Caco-2 (cell line): ENCODE results near the gene SV2B. TPM values are rescaled to one million over a fixed set of nuclear protein-coding genes. Genes with fewer than 3 reads are reported as not detected.

Experiments
- BruUV-seq: library from RNA; stranded (reverse); fragments of 400-500 nt; replicated peaks from 2 replicates; lab custom pipeline; 2021; lab: Mats Ljungman, UMichigan
- CTCF ChIA-PET: fragments of 300-600 bp; sonication (Branson Sonifier 250); formaldehyde crosslinking; loops from one replicate; lab custom pipeline; 2022; ENCODE audit warnings: antibody characterized with exemption; lab: Charles Lee
- POLR2A ChIA-PET: fragments of 300-600 bp; sonication (Branson Sonifier 250); formaldehyde crosslinking; loops from one replicate; lab custom pipeline; 2022; ENCODE audit warnings: antibody characterized with exemption; lab: Charles Lee
- DNase-seq, 2 experiments: peaks; one replicate each; pipeline versions ENCODE4 v3.0.0 to v3.0.0-alpha.2; 2020 to 2022
- H3K27me3 ChIP-seq: replicated peaks from 2 replicates; pipeline ENCODE4 v1.6.0; 2011; ENCODE audit warnings: low read length; ENCODE audit not compliant: control insufficient read depth, insufficient read depth
- H3K36me3 ChIP-seq: 2 replicates; pipeline ENCODE4 v1.5.1; 2011; ENCODE audit warnings: low read length; ENCODE audit not compliant: control insufficient read depth, insufficient read depth
- H3K4me1 ChIP-seq: fragments of 250-450 bp; sonication (Bioruptor Pico); 2 replicates; pipeline ENCODE4 v1.5.1; 2020; ENCODE audit warnings: mild to moderate bottlenecking
- H3K4me3 ChIP-seq: 2 replicates; pipeline ENCODE4 v1.5.1; 2011; ENCODE audit warnings: low read depth, mild to moderate bottlenecking, control low read depth, low read length
- H3K9me3 ChIP-seq: fragments of 250-450 bp; sonication (Bioruptor Pico); 2 replicates; pipeline ENCODE4 v1.5.1; 2020; ENCODE audit warnings: mild to moderate bottlenecking, moderate library complexity
- H3K27ac Mint-ChIP-seq: one replicate; pipeline ENCODE4 v1.8.0; 2022; ENCODE audit warnings: mixed read lengths; ENCODE audit not compliant: unreplicated experiment
- H3K27me3 Mint-ChIP-seq: one replicate; pipeline ENCODE4 v1.8.0; 2022; ENCODE audit warnings: mixed read lengths; ENCODE audit not compliant: insufficient read depth, unreplicated experiment
- H3K36me3 Mint-ChIP-seq: one replicate; pipeline ENCODE4 v1.8.0; 2022; ENCODE audit warnings: mild to moderate bottlenecking, mixed read lengths; ENCODE audit not compliant: insufficient read depth, unreplicated experiment
- H3K4me1 Mint-ChIP-seq: one replicate; pipeline ENCODE4 v1.8.0; 2022; ENCODE audit warnings: low read depth, mixed read lengths; ENCODE audit not compliant: unreplicated experiment
- H3K4me3 Mint-ChIP-seq: one replicate; pipeline ENCODE4 v1.8.0; 2022; ENCODE audit warnings: mild to moderate bottlenecking, moderate library complexity, mixed read lengths; ENCODE audit not compliant: unreplicated experiment
- H3K9me3 Mint-ChIP-seq: one replicate; pipeline ENCODE4 v1.8.0; 2022; ENCODE audit warnings: mixed read lengths; ENCODE audit not compliant: unreplicated experiment
- intact Hi-C: fragments of 100-400 bp; cut with micrococcal nuclease; formaldehyde crosslinking; loops from one replicate; pipeline ENCODE4 v1.10.0; 2022; ENCODE audit not compliant: unreplicated experiment
- total RNA-seq: library from RNA; stranded (reverse); gene quantifications from 2 replicates; pipeline ENCODE4 v1.2.3, GENCODE V29; 2022
- TF ChIP-seq, protein P1 (sequence below), 2 experiments: fragments of 200-600 bp in 1 of 2; IDR thresholded peaks; 1 replicate in 1 of 2; 2 replicates in 1 of 2; pipeline versions ENCODE4 v1.5.1 to v1.8.0; 2011 to 2022; ENCODE audit warnings: antibody characterized with exemption in 1 of 2, control low read depth in 1 of 2, inconsistent platforms in 1 of 2, low read depth in 1 of 2, low read length in 1 of 2, mild to moderate bottlenecking in 1 of 2, moderate library complexity in 1 of 2; ENCODE audit not compliant: insufficient read depth in 1 of 2, severe bottlenecking in 1 of 2, unreplicated experiment in 1 of 2

The SV2B gene
- total RNA-seq, 1 experiment from 2014 or later = not detected

DNA sequence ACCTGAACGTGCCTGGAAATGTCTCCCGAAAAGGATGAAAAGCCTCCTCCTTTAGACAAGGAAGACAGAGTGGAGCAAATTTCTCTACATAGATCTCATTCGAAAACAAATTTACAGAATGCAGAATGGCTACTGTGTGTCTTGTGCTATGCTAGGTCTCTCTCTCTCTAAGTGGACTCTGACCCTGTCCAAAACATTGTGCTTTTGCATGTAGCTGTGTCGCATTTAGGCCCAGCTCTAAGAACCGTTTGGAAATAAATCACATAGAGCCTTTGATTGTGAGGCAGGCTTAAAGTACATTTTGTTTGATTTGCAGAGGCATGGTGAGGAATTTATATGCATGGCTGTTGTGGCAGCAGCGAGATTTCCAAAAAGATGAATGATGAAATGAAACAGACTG is 198.0 kb downstream of the SV2B start:
- no peaks in the 10 kb centered on the region for H3K9me3 ChIP-seq
- DNase-seq = no peak
- H3K4me1 Mint-ChIP-seq = no peaks in the 10 kb centered on the region
- H3K27me3 ChIP-seq = no peaks in the 10 kb centered on the region
- H3K27me3 Mint-ChIP-seq = peaks cover 19% of the 10 kb centered on the region
- intact Hi-C loops = no loop called here
- no peak overlapping the region for H3K4me3 ChIP-seq
- TF ChIP-seq, protein P1, sequence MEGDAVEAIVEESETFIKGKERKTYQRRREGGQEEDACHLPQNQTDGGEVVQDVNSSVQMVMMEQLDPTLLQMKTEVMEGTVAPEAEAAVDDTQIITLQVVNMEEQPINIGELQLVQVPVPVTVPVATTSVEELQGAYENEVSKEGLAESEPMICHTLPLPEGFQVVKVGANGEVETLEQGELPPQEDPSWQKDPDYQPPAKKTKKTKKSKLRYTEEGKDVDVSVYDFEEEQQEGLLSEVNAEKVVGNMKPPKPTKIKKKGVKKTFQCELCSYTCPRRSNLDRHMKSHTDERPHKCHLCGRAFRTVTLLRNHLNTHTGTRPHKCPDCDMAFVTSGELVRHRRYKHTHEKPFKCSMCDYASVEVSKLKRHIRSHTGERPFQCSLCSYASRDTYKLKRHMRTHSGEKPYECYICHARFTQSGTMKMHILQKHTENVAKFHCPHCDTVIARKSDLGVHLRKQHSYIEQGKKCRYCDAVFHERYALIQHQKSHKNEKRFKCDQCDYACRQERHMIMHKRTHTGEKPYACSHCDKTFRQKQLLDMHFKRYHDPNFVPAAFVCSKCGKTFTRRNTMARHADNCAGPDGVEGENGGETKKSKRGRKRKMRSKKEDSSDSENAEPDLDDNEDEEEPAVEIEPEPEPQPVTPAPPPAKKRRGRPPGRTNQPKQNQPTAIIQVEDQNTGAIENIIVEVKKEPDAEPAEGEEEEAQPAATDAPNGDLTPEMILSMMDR (IDR thresholded peaks at IDR 0.05; ENCODE audit: insufficient read depth in 1 of 2, low read depth in 1 of 2, low read length in 1 of 2, severe bottlenecking in 1 of 2, unreplicated experiment in 1 of 2) = no peak
- H3K27ac Mint-ChIP-seq = no peak overlapping the region
- no peaks in the 10 kb centered on the region for H3K36me3 ChIP-seq
- POLR2A ChIA-PET = no interaction called here
- no TSS peak for BruUV-seq
- no peaks in the 10 kb centered on the region for H3K4me1 ChIP-seq
- no peaks in the 10 kb centered on the region for H3K36me3 Mint-ChIP-seq
- H3K9me3 Mint-ChIP-seq = no peaks in the 10 kb centered on the region
- CTCF ChIA-PET = no interaction called here
- no peak overlapping the region for H3K4me3 Mint-ChIP-seq

DNA sequence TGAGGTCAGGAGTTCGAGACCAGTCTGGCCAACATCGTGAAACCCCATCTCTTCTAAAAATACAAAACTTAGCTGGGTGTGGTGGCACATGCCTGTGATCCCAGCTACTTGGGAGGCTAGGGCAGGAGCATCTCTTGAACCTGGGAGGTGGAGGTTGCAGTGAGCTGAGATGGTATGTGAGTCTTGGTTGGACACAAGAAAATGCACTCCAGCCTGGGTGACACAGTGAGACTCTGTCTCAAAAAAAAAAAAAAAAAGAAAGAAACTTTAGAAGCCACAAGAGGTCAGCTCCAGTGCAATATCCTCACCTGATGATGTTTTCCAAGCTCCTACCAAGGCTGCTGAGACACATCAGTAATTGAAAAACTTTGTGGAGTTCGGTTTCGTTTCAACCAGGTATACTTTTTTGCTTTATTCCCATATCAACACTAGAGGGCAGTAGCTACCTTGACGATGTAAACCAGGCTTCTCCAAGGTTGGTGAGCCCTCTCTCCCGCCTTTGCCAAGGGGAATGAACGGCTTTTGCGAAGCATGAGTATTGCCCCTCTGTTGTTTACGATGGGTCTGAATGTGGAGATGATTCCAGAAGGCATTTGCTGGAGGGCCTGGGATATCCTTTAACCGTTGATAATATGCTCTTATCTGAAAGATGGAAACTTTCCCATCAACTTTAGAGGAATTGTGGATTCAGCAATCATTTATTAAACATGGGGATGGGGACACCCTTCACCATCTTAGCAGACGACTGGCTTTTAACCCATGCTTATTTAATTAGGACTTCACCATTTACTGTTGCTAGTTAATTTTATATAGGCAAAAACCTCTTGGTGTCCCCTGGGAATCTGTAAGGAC is 202.8 kb downstream of the SV2B start:
- POLR2A ChIA-PET = no interaction called here
- no TSS peak for BruUV-seq
- intact Hi-C loops = loop anchor here (1.0 to 10.0 kb wide), 5 partner anchors 219 to 779 kb away; partner anchors contain the start of gene SLCO3A1
- Histone ChIP-seq H3K27me3 (peaks cover 1% of the 10 kb centered on the region; the same call in 1 of the 2 replicates), H3K4me1 (no peaks in the 10 kb centered on the region), H3K4me3 (no peak overlapping the region), H3K9me3 (no peaks in the 10 kb centered on the region), H3K36me3 (no peaks in the 10 kb centered on the region)
- Mint-ChIP-seq H3K27ac (no peak overlapping the region), H3K4me3 (no peak overlapping the region), H3K4me1 (no peaks in the 10 kb centered on the region), H3K36me3 (no peaks in the 10 kb centered on the region), H3K9me3 (no peaks in the 10 kb centered on the region), H3K27me3 (peaks cover 22% of the 10 kb centered on the region)
- TF ChIP-seq, protein P1 (IDR thresholded peaks at IDR 0.05; ENCODE audit: insufficient read depth in 1 of 2, low read depth in 1 of 2, low read length in 1 of 2, severe bottlenecking in 1 of 2, unreplicated experiment in 1 of 2) = peak; percentile 59 to 63
- DNase-seq = peak; percentile 38 to 39
- CTCF ChIA-PET = interaction anchor here (0.6 to 0.7 kb wide), 2 partner anchors 100 to 1686 kb away, joined by 3 read pairs; no protein-coding TSS in a partner anchor

DNA sequence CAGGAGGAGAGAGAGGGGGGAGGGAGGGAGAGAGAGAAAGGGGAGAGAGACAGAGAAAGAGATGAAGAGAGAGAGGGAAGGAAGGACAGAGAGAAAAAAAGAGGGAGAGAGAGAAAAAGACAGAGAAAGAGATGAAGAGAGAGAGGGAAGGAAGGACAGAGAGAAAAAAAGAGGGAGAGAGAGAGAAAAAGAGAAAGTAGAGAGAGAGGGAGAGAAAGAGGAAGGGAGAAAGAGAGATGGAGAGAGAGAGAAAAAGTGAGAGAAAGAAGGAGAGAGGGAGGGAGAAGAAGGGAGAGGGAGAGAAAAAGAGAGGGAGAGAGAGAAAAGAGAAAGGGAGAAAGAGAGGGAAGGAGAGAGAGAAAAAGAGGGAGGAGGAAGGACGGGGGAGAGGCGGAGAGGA is 204.2 kb downstream of the SV2B start:
- no peaks in the 10 kb centered on the region for H3K9me3 Mint-ChIP-seq
- no peak overlapping the region for H3K27ac Mint-ChIP-seq
- Histone ChIP-seq H3K36me3 (no peaks in the 10 kb centered on the region), H3K4me1 (no peaks in the 10 kb centered on the region), H3K9me3 (no peaks in the 10 kb centered on the region), H3K27me3 (peaks cover 1% of the 10 kb centered on the region; the same call in 1 of the 2 replicates), H3K4me3 (no peak overlapping the region)
- no TSS peak for BruUV-seq
- ChIA-PET POLR2A (no interaction called here), CTCF (interaction anchor here (0.7 kb wide), 1 partner anchor 167 kb away, joined by 3 read pairs; no protein-coding TSS in a partner anchor)
- H3K36me3 Mint-ChIP-seq = no peaks in the 10 kb centered on the region
- no peak for DNase-seq
- intact Hi-C loops = loop anchor here (5.0 to 10.0 kb wide), 2 partner anchors 291 to 548 kb away; partner anchors contain the start of gene SLCO3A1
- TF ChIP-seq, protein P1 (IDR thresholded peaks at IDR 0.05; ENCODE audit: insufficient read depth in 1 of 2, low read depth in 1 of 2, low read length in 1 of 2, severe bottlenecking in 1 of 2, unreplicated experiment in 1 of 2) = no peak
- peaks cover 24% of the 10 kb centered on the region for H3K27me3 Mint-ChIP-seq
- H3K4me1 Mint-ChIP-seq = no peaks in the 10 kb centered on the region
- H3K4me3 Mint-ChIP-seq = no peak overlapping the region
